HG02885 (cell line): Measurements from ENCODE around the gene DEPP1.

Experiments used
- ATAC-seq: cut with Tn5 transposase; IDR thresholded peaks from one replicate; pipeline ENCODE4 v1.9.1; 2021; ENCODE audit warnings: mild to moderate bottlenecking; ENCODE audit not compliant: unreplicated experiment, poor library complexity

Gene DEPP1

DNA sequence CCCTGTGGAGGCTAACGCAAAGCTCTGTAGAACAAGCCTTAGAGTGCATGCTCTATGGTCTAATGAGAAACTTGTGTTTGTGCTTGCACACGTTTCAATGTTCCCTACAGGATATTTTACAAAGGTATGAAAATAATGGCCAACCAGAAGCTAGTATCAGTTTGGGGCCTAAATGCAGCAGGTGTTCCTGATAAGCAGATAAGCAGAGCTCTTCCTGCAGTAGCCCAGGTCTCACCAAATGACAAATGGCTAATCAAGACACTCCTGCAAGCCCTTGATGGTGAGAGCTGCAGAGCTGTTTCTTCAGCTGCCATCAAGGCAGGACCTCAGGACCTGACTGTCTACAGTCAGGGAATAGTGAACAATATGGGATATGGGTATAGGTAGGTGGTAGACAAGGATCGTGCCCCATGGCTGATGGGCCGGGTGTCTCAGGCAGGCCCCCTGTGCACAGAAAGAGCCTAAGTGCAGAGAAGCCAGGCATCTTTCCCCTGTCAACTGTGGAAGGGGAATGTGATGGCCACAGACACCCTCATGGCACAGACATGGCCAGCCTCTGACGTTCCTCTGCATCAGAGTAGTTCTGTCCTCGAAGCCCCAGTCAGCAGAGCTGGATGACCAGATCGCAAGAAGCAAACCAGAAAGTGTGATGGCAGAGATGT is 42.2 kb downstream of the DEPP1 start:
- ATAC-seq, result no peak

- no peak for ATAC-seq
These were observed 42.7 kb downstream of the DEPP1 start for GRCh38 chr10:44935966-44936295.

- no peak for ATAC-seq
These were observed 43.2 kb downstream of the DEPP1 start for GRCh38 chr10:44935201-44935965.

DNA sequence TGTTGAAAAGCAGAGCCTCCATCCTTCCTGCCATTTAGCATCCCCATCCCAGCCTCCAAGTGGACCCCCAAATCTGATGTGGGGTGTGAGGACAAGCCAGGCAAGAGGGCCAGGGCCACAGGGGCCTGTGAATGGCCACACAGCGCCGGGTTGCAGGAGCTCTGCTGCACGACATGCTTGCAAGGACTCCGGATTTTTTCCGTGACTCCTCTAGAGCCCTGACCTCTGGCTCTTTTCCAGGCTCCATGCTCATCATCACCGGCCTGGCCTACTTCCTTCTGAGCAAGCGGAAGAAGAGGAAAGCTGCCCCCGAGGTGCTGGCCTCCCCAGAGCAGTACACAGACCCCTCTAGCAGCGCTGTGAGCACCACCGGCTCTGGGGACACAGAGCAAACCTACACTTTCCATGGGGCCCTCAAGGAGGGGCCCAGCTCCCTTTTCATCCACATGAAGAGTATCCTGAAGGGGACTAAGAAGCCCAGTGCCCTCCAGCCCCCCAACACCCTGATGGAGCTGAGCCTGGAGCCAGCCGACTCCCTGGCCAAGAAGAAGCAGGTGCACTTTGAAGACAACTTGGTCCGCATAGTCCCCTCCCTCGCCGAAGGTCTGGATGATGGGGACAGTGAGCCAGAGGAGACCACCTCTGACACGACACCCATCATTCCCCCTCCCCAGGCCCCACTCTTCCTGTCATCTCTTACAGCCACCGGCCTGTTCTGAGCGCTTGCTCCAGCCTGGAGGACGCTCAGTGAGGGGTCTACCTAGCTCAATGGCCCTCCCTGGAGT is 44.0 kb downstream of the DEPP1 start:
- ATAC-seq, result no peak

DNA sequence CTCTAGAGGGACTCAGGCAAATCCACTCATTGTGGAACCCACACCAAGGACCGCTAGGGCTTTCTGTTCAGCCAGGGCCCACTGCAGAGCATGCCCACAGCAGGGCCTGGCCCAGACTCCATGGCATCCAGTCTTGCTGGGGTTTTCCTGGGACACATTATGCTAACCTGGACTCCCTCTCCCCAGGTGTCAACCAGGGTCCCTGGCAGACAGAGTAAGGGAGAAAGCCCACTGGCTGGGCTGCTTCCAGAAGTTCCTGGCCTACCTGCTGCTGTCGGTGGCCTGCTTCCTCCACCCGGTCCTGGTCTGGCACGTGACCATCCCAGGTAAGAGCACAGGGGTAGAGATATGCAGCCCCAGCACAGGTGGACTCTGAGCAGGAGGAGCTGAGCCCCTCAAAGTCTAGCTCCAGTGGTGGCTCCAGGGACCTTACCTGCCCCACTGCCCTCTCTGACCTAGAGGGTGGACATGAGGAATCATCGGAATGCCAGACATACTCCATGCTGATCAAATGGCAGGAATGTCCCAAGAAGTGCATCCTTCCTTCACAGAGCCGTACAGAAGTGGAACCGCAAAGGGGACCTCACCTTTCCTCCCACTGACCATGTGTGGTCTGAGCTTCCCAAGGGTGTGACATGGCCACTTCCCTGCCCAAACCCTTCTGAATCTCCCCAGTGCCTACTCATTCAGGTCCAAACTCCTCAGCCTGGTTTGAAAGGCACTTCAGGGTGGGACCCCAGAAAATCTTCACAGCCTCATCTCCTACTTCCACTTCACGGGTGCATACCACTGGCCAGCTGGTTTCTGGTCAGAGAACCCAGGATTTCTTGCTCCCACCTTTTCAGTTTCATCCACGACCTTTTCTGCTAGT is 44.9 kb downstream of the DEPP1 start:
- ATAC-seq, result no peak

DNA sequence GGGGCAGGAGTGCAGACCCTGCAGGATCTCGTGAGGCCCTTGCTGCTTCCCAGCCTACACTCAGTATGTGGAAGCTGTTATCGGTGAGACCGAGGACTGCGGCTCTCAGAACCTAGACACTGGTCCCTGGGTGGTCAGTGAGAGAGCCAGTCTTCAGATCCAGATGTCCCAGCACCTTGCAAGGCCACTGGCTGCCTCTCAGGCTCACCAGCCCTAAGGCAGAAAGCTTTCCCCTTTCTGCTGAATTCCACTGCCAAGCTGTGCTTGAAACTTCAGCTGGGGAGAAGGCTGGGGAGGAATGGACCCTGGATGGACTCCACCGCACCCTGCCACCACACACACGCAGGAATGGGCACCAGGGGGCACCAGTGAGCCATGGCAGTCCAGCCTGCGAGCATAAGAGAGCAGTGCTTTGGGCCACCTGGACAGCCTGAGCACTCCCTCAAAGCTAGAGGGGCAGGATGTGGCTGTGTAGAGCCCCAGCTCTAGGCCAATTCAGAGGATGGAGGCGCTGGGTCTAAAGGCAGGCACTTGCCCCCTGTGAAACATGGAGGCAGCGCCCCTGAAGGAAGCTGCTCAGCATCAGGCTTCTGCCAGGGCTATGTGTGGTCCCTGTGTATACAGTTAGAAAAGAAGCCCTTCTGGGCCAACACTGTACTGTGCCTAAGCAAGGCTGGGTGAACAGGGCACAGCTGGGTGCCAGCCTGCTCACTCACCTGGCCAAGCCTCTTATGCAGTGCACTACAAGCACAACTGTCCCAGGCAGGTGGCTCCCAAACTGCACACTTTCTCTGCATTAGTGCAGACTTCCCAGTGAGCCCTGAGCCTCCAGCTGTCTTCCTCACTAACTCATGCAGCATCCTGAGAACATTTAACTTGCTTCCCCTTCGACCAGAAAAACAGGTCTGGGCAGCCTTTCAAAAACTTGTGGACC is 45.8 kb downstream of the DEPP1 start:
- peak; percentile 98 for ATAC-seq

DNA sequence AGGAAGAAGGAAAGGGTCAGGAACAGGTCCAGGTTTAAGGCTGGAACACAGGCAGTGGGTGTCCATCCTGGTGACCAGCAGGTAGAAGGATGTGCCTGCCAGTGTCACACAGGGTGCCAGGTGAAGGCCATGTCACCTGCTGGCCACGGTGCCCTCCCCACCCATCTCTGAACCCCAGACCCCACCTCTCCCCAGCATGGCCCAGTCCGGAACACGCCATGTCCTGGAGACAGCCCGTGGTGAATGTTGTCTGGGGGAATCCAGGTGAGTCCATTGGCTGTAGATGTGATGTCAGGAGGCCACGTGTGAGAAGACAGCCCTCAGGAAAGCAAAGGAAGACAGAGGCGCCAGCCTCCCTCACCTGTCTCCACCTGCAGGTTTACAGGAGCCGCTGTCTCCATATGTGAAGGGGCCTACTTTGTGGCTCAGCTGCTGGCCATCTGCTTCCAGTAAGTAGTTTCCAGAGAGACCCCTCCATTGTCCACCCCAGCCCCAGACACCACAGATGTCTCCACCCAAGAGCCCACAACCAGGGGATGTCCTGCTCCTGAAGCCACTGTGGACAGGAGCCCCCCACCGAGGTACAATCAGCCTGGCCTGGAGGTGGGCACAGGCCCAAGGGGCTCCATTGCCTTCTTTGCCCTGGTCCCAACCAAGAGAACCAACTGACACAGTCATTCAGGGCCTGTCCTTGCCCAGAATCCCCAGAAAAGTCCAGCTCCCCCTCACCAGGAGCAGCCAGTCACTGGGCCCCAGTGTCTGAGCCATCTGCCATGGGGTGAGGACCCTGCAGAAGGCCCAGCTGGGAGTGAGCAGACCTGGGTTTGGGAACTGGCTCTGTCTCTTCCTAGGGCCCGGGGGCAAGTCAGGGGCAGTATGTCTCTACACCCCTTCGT is 46.7 kb downstream of the DEPP1 start:
- ATAC-seq, result no peak

- no peak for ATAC-seq
These were observed 47.5 kb downstream of the DEPP1 start for GRCh38 chr10:44930904-44931620.

GRCh38 chr10:44929356-44930255 is 49.0 kb downstream of the DEPP1 start:
- ATAC-seq, result no peak

DNA sequence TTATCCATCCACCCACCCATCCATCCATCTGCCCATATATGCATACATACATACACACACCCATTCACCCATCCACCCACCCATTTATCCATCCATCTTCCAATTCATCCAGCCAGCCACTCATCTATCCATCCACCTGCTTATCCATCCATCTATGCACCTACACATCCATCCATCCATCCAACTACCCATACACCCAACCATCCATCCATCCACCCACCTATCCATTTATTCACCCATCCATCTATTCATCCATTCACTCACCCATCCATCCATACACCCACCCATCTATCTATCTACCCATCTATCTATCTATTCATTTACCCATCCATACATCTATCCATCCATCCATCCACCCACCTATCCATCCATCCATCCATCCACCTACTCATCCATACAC is 50.1 kb downstream of the DEPP1 start:
- no peak for ATAC-seq

GRCh38 chr10:44927352-44927751 is 51.3 kb downstream of the DEPP1 start:
- no peak for ATAC-seq

DNA sequence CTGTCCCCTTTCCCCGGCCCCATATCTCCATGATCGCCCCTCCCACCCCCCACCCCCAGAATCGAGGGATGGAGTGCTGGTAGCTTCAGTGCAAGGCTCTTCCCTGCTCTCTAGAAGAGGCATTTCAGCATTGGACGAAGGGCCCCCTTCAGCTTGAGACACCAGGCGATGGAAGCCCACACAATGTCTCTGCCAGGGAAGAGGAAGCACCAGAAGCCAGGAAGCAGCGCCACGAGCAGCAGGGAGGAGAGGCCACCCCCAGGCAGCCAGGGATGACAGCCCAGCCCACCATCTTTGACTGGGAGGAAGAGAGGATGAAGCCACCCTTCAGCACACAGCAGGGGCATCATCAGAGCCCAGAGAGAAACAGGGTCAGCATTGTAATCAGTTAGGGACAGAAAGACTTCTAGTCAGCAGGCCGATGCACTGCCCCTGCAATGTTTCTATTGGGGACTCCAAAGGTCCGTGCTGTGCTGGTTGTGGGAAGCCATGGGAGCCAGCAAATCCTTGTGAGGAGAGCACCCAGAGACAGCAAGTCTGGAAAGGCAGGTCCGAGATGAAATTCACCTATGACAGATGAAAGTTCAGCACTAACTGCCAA is 51.8 kb downstream of the DEPP1 start:
- ATAC-seq, result no peak
